ENCODE measurements around the gene STRIP2. TPM values are rescaled to one million over a fixed set of nuclear protein-coding genes. Genes with fewer than 3 reads are reported as not detected.
"Not testable (repeated sequence)": the region's sequence is repeated elsewhere in the genome, so short reads cannot be mapped to it uniquely, and the experiment has no call there.

Gene STRIP2
- polyA plus RNA-seq, 1 donor (not counting 4 experiments of a cell fraction or from before 2014, with no cell fraction given): 12.5 TPM

DNA sequence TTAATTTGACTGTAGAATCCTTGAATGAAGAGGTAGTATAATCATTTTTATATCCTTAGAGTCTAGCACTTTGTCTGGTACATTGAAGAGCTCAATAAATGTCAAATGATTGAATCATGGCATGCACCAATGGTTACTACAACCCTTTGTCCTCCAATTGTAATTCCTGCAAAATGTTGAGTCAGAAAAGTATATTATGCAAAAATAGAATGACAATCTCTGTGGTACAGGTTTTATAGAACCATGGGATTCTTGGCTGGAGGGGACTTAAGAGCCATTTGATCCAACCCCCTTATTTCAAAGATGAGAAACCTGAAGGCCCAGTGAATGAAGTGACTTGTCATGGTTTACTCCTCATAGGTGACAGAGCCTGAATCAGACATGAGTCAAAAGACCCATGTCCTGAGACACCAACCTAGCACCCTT, 37.2 kb downstream of the STRIP2 start:
- Histone ChIP-seq H3K4me3 (ENCODE audit: control insufficient read depth in 2 of 3, extremely low read depth in 1 of 3, insufficient read depth in 2 of 3, low read depth in 1 of 3, low read length in 3 of 3) (no peak overlapping the region), H3K27ac (ENCODE audit: control insufficient read depth, insufficient read depth, low read length) (no peak overlapping the region), H3K9me1 (ENCODE audit: control insufficient read depth, extremely low read depth, insufficient read depth, low read length) (no peaks in the 10 kb centered on the region), H3K4me1 (ENCODE audit: control insufficient read depth, extremely low read depth, insufficient read depth, low read length) (peaks cover 10% of the 10 kb centered on the region), H3K9me3 (ENCODE audit: control insufficient read depth, low read depth, low read length) (no peaks in the 10 kb centered on the region), H4K20me1 (ENCODE audit: control insufficient read depth, extremely low read depth, insufficient read depth, low read length) (no peaks in the 10 kb centered on the region), H3K36me3 (ENCODE audit: control insufficient read depth in 2 of 2, extremely low read depth in 1 of 2, insufficient read depth in 2 of 2, low read length in 2 of 2) (peaks cover 2 to 3% of the 10 kb centered on the region in 2 experiments), H3K27me3 (ENCODE audit: control insufficient read depth, extremely low read depth, insufficient read depth, low read length) (no peaks in the 10 kb centered on the region), H3K79me2 (ENCODE audit: control insufficient read depth, insufficient read depth, low read length) (no peaks in the 10 kb centered on the region), H3K4me2 (ENCODE audit: control insufficient read depth, extremely low read depth, insufficient read depth, low read depth, low read length) (no peak overlapping the region), H2AFZ (ENCODE audit: control insufficient read depth, low read length) (no peak overlapping the region), H3K9ac (ENCODE audit: control insufficient read depth, extremely low read depth, insufficient read depth, low read length) (no peak overlapping the region)
- dilution Hi-C loops (cut with MboI; ENCODE audit: extremely low pct_ligation_motif_present, low sequenced_read_pairs): no loop called here
- TF ChIP-seq EZH2 (IDR thresholded peaks at IDR 0.05; ENCODE audit: low read length): no peak
- TF ChIP-seq, protein P1, sequence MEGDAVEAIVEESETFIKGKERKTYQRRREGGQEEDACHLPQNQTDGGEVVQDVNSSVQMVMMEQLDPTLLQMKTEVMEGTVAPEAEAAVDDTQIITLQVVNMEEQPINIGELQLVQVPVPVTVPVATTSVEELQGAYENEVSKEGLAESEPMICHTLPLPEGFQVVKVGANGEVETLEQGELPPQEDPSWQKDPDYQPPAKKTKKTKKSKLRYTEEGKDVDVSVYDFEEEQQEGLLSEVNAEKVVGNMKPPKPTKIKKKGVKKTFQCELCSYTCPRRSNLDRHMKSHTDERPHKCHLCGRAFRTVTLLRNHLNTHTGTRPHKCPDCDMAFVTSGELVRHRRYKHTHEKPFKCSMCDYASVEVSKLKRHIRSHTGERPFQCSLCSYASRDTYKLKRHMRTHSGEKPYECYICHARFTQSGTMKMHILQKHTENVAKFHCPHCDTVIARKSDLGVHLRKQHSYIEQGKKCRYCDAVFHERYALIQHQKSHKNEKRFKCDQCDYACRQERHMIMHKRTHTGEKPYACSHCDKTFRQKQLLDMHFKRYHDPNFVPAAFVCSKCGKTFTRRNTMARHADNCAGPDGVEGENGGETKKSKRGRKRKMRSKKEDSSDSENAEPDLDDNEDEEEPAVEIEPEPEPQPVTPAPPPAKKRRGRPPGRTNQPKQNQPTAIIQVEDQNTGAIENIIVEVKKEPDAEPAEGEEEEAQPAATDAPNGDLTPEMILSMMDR (optimal IDR thresholded peaks at IDR 0.05 in 1 of 3, IDR thresholded peaks at IDR 0.05 in 1 of 3, conservative IDR thresholded peaks at IDR 0.05 in 1 of 3; ENCODE audit: extremely low read depth in 1 of 3, insufficient read depth in 2 of 3, low read length in 3 of 3): no peak
- FAIRE-seq (no peak), DNase-seq (ENCODE audit: low read depth, low spot score) (no peak)

DNA sequence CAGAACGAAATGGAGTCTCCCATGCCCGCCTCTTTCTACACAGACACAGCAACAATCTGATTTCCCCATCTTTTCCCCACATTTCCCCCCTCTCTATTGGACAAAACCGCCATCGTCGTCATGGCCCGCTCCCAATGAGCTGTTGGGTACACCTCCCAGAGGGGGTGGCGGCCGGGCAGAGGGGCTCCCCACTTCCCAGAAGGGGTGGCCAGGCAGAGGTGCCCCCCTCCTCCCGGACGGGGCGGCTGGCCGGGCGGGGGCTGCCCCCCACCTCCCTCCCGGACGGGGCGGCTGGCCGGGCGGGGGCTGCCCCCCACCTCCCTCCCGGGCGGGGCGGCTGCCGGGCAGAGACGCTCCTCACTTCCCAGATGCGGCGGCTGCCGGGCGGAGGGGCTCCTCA, 41.7 kb downstream of the STRIP2 start:
- H3K4me2 ChIP-seq (ENCODE audit: control insufficient read depth, extremely low read depth, insufficient read depth, low read depth, low read length); H3K4me1 ChIP-seq (ENCODE audit: control insufficient read depth, extremely low read depth, insufficient read depth, low read length); H3K4me3 ChIP-seq (ENCODE audit: control insufficient read depth in 2 of 3, extremely low read depth in 1 of 3, insufficient read depth in 2 of 3, low read depth in 1 of 3, low read length in 3 of 3); dilution Hi-C loops (cut with MboI; ENCODE audit: extremely low pct_ligation_motif_present, low sequenced_read_pairs); H2AFZ ChIP-seq (ENCODE audit: control insufficient read depth, low read length); H3K36me3 ChIP-seq (ENCODE audit: control insufficient read depth in 2 of 2, extremely low read depth in 1 of 2, insufficient read depth in 2 of 2, low read length in 2 of 2); H3K9ac ChIP-seq (ENCODE audit: control insufficient read depth, extremely low read depth, insufficient read depth, low read length); H3K27ac ChIP-seq (ENCODE audit: control insufficient read depth, insufficient read depth, low read length); H3K9me1 ChIP-seq (ENCODE audit: control insufficient read depth, extremely low read depth, insufficient read depth, low read length); DNase-seq (ENCODE audit: low read depth, low spot score); FAIRE-seq; H3K79me2 ChIP-seq (ENCODE audit: control insufficient read depth, insufficient read depth, low read length); H3K27me3 ChIP-seq (ENCODE audit: control insufficient read depth, extremely low read depth, insufficient read depth, low read length); H3K9me3 ChIP-seq (ENCODE audit: control insufficient read depth, low read depth, low read length); H4K20me1 ChIP-seq (ENCODE audit: control insufficient read depth, extremely low read depth, insufficient read depth, low read length): not testable (repeated sequence)

DNA sequence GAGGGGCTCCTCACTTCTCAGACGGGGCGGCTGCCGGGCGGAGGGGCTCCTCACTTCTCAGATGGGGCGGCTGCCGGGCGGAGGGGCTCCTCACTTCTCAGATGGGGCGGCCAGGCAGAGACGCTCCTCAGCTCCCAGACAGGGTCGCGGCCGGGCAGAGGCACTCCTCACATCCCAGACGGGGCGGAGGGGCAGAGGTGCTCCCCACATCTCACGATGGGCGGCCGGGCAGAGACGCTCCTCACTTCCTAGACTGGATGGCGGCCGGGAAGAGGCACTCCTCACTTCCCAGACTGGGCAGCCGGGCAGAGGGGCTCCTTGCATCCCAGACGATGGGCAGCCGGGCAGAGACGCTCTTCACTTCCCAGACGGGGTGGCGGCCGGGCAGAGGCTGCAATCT, 42.2 kb downstream of the STRIP2 start:
- H2AFZ ChIP-seq (ENCODE audit: control insufficient read depth, low read length); H3K9me1 ChIP-seq (ENCODE audit: control insufficient read depth, extremely low read depth, insufficient read depth, low read length); H3K27me3 ChIP-seq (ENCODE audit: control insufficient read depth, extremely low read depth, insufficient read depth, low read length); FAIRE-seq; H3K9me3 ChIP-seq (ENCODE audit: control insufficient read depth, low read depth, low read length); H3K4me2 ChIP-seq (ENCODE audit: control insufficient read depth, extremely low read depth, insufficient read depth, low read depth, low read length); dilution Hi-C loops (cut with MboI; ENCODE audit: extremely low pct_ligation_motif_present, low sequenced_read_pairs); H3K4me1 ChIP-seq (ENCODE audit: control insufficient read depth, extremely low read depth, insufficient read depth, low read length); H3K79me2 ChIP-seq (ENCODE audit: control insufficient read depth, insufficient read depth, low read length); DNase-seq (ENCODE audit: low read depth, low spot score); H3K36me3 ChIP-seq (ENCODE audit: control insufficient read depth in 2 of 2, extremely low read depth in 1 of 2, insufficient read depth in 2 of 2, low read length in 2 of 2); H3K9ac ChIP-seq (ENCODE audit: control insufficient read depth, extremely low read depth, insufficient read depth, low read length); H4K20me1 ChIP-seq (ENCODE audit: control insufficient read depth, extremely low read depth, insufficient read depth, low read length); H3K27ac ChIP-seq (ENCODE audit: control insufficient read depth, insufficient read depth, low read length); H3K4me3 ChIP-seq (ENCODE audit: control insufficient read depth in 2 of 3, extremely low read depth in 1 of 3, insufficient read depth in 2 of 3, low read depth in 1 of 3, low read length in 3 of 3): not testable (repeated sequence)
